ENCODE measurements around the gene CEP290. TPM values are rescaled to one million over a fixed set of nuclear protein-coding genes. Genes with fewer than 3 reads are reported as not detected.

The CEP290 gene
- total and polyA plus RNA-seq, 10 of the 15 experiments (the other 5 are each of a cell fraction or from before 2014, with no cell fraction given), result 4.8 to 15.7 (median 10.7) TPM

DNA sequence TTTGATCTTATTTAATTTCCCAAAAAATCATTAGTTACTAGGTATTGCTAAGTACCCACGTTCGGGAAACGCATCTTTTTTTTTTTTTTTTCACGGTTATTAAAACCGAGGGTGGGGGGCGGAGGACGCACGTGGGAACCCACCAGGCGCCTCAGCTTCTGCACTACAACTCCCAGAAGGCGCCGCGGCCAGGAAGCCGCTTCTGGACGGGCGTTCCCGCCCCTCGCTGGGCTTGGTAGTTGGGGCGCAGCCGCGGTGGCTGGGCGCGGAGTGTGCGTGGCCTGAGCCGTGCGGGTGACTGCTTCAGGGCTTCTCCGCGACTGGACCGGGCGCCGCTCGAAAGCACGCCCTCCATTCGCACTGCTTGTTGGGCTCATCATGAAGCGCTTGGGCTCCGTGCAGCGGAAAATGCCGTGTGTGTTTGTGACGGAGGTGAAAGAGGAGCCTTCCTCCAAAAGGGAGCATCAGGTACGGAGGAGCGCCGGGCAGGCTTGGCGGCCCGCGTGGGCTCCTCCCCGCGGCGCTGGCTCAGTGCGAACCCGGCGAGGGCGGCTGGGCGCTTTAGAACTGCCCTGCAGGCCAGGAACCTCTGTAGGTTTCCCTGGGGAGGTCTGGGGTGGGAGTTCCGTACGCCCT, 106.5 kb downstream of the CEP290 start (continued):
- TF ChIP-seq E2F8 (IDR thresholded peaks at IDR 0.05; ENCODE audit: low read depth, partially characterized antibody) (no peak), SREBF1 (IDR thresholded peaks at IDR 0.05; ENCODE audit: low read length) (no peak), SREBF2 (IDR thresholded peaks at IDR 0.05; ENCODE audit: low read length) (no peak), RBBP5 (conservative IDR thresholded peaks at IDR 0.05) (no peak), SMARCA5 (IDR thresholded peaks at IDR 0.05) (peak; percentile 53; the same call in 1 of the 2 replicates), IKZF1 (conservative IDR thresholded peaks at IDR 0.05) (peak; percentile 71; the same call in 1 of the 2 replicates), MTA2 (IDR thresholded peaks at IDR 0.05; ENCODE audit: low read depth) (no peak), BCL3 (IDR thresholded peaks at IDR 0.05; ENCODE audit: borderline replicate concordance, insufficient read depth, low read depth, low read length, poor library complexity, severe bottlenecking) (no peak), CHD1 (IDR thresholded peaks at IDR 0.05; ENCODE audit: low read depth, low read length) (no peak), TCF3 (IDR thresholded peaks at IDR 0.05; ENCODE audit: borderline replicate concordance, insufficient read depth, low read depth, low read length) (0 out of 2 replicates have a peak, but pooled peaks have one; percentile 30), WRNIP1 (IDR thresholded peaks at IDR 0.05; ENCODE audit: borderline replicate concordance, low read depth, low read length) (no peak), NBN (IDR thresholded peaks at IDR 0.05) (no peak; the same call in 1 of the 2 replicates), EP300 (IDR thresholded peaks at IDR 0.05; ENCODE audit: borderline replicate concordance in 1 of 2, control insufficient read depth in 1 of 2, low read depth in 2 of 2, low read length in 2 of 2) (no peak), CBFB (IDR thresholded peaks at IDR 0.05; ENCODE audit: low read depth) (0 out of 2 replicates have a peak, but pooled peaks have one; percentile 47), TCF7 (IDR thresholded peaks at IDR 0.05; ENCODE audit: borderline replicate concordance) (no peak), ATF7 (IDR thresholded peaks at IDR 0.05; ENCODE audit: low read depth) (no peak), TAF1 (IDR thresholded peaks at IDR 0.05; ENCODE audit: borderline replicate concordance, low read depth, low read length) (no peak), CEBPZ (IDR thresholded peaks at IDR 0.05; ENCODE audit: low read depth, low read length) (no peak), EGR1 (IDR thresholded peaks at IDR 0.05; ENCODE audit: borderline replicate concordance in 1 of 2, low read depth in 2 of 2, low read length in 2 of 2) (0 out of 3 replicates have a peak, but pooled peaks of 1 of the 2 experiments have one; percentile 21), IKZF2 (IDR thresholded peaks at IDR 0.05) (no peak; a peak in 1 of 4 replicates), BACH1 (IDR thresholded peaks at IDR 0.05; ENCODE audit: borderline replicate concordance) (peak; percentile 63; the same call in 1 of the 2 replicates), RCOR1 (conservative IDR thresholded peaks at IDR 0.05; ENCODE audit: low read depth, low read length) (no peak)
- TF ChIP-seq, protein P1, sequence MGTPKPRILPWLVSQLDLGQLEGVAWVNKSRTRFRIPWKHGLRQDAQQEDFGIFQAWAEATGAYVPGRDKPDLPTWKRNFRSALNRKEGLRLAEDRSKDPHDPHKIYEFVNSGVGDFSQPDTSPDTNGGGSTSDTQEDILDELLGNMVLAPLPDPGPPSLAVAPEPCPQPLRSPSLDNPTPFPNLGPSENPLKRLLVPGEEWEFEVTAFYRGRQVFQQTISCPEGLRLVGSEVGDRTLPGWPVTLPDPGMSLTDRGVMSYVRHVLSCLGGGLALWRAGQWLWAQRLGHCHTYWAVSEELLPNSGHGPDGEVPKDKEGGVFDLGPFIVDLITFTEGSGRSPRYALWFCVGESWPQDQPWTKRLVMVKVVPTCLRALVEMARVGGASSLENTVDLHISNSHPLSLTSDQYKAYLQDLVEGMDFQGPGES (IDR thresholded peaks at IDR 0.05), result no peak

Measured in GM12878 (cell line).